Measurements from ENCODE around the gene LCLAT1. TPM values are rescaled to one million over a fixed set of nuclear protein-coding genes. Genes with fewer than 3 reads are reported as not detected.

Gene LCLAT1
- total RNA-seq, 1 donor from 2014 or later, result 21.6 TPM

- no peak overlapping the region for H3K4me3 ChIP-seq
- H3K4me3 Mint-ChIP-seq, result no peak overlapping the region
- TF ChIP-seq EZH2 (IDR thresholded peaks at IDR 0.05), result no peak
- no peak for TF ChIP-seq CTCF (IDR thresholded peaks at IDR 0.05)
- TF ChIP-seq EZH2phosphoT487 (IDR thresholded peaks at IDR 0.05), result no peak
- H3K4me2 ChIP-seq, result no peak overlapping the region
- peaks cover 43% of the 10 kb centered on the region for H4K20me1 ChIP-seq (ENCODE audit: low read depth)
- H3K9me3 ChIP-seq (ENCODE audit: low read depth), result no peaks in the 10 kb centered on the region
- H3K27ac Mint-ChIP-seq, result no peak overlapping the region
- no peaks in the 10 kb centered on the region for H3K36me3 ChIP-seq
- no peak for DNase-seq (ENCODE audit: low spot score)
- H3K9ac ChIP-seq, result no peak overlapping the region
- H2AFZ ChIP-seq (replicated peaks), result no peak overlapping the region
- H3K27me3 Mint-ChIP-seq (ENCODE audit: insufficient read depth, low read depth), result peaks cover 2% of the 10 kb centered on the region
- peaks cover 1% of the 10 kb centered on the region for H3K9me3 Mint-ChIP-seq
- no peaks in the 10 kb centered on the region for H3K27me3 ChIP-seq
- peaks cover 6% of the 10 kb centered on the region for H3K4me1 ChIP-seq
- no peaks in the 10 kb centered on the region for H3F3A ChIP-seq (ENCODE audit: low read depth)
- H3K4me1 Mint-ChIP-seq, result no peaks in the 10 kb centered on the region
- peaks cover 4% of the 10 kb centered on the region for H3K36me3 Mint-ChIP-seq
- H3K79me2 ChIP-seq (ENCODE audit: low read depth), result peaks cover 95% of the 10 kb centered on the region
- H3K27ac ChIP-seq, result no peak overlapping the region
These were observed 10.2 kb downstream of the LCLAT1 start for GRCh38 chr2:30457296-30457695.

GRCh38 chr2:30459140-30459539 lies 12.1 kb downstream of the LCLAT1 start:
- H3K27ac ChIP-seq, result no peak overlapping the region
- no peaks in the 10 kb centered on the region for H3K36me3 ChIP-seq
- H3K9me3 ChIP-seq (ENCODE audit: low read depth), result no peaks in the 10 kb centered on the region
- H3K4me2 ChIP-seq, result no peak overlapping the region
- H3K4me3 ChIP-seq, result no peak overlapping the region
- no peak overlapping the region for H3K4me3 Mint-ChIP-seq
- no peaks in the 10 kb centered on the region for H3K4me1 Mint-ChIP-seq
- no peak for TF ChIP-seq CTCF (IDR thresholded peaks at IDR 0.05)
- no peak for TF ChIP-seq EZH2 (IDR thresholded peaks at IDR 0.05)
- no peak for TF ChIP-seq EZH2phosphoT487 (IDR thresholded peaks at IDR 0.05)
- H3K27ac Mint-ChIP-seq, result no peak overlapping the region
- no peaks in the 10 kb centered on the region for H3K27me3 ChIP-seq
- peaks cover 5% of the 10 kb centered on the region for H3K36me3 Mint-ChIP-seq
- H4K20me1 ChIP-seq (ENCODE audit: low read depth), result peaks cover 31% of the 10 kb centered on the region
- no peaks in the 10 kb centered on the region for H3F3A ChIP-seq (ENCODE audit: low read depth)
- no peak for DNase-seq (ENCODE audit: low spot score)
- no peak overlapping the region for H2AFZ ChIP-seq (replicated peaks)
- peaks cover 2% of the 10 kb centered on the region for H3K27me3 Mint-ChIP-seq (ENCODE audit: insufficient read depth, low read depth)
- no peak overlapping the region for H3K9ac ChIP-seq
- peaks cover 1% of the 10 kb centered on the region for H3K9me3 Mint-ChIP-seq
- peaks cover 95% of the 10 kb centered on the region for H3K79me2 ChIP-seq (ENCODE audit: low read depth)
- no peaks in the 10 kb centered on the region for H3K4me1 ChIP-seq

- peaks cover 5% of the 10 kb centered on the region for H3K36me3 Mint-ChIP-seq
- TF ChIP-seq EZH2 (IDR thresholded peaks at IDR 0.05) (no peak), CTCF (IDR thresholded peaks at IDR 0.05) (no peak), EZH2phosphoT487 (IDR thresholded peaks at IDR 0.05) (no peak)
- Histone ChIP-seq H3K27me3 (no peaks in the 10 kb centered on the region), H2AFZ (replicated peaks) (no peak overlapping the region), H3K4me1 (peaks cover 12% of the 10 kb centered on the region), H3K9ac (no peak overlapping the region), H3K4me2 (no peak overlapping the region), H3K9me3 (ENCODE audit: low read depth) (no peaks in the 10 kb centered on the region), H3K36me3 (no peaks in the 10 kb centered on the region), H4K20me1 (ENCODE audit: low read depth) (peaks cover 32% of the 10 kb centered on the region), H3K27ac (no peak overlapping the region), H3F3A (ENCODE audit: low read depth) (no peaks in the 10 kb centered on the region), H3K79me2 (ENCODE audit: low read depth) (peaks cover 93% of the 10 kb centered on the region), H3K4me3 (no peak overlapping the region)
- H3K4me1 Mint-ChIP-seq, result peaks cover 4% of the 10 kb centered on the region
- no peak overlapping the region for H3K4me3 Mint-ChIP-seq
- H3K27ac Mint-ChIP-seq, result peak overlapping the region; percentile 35
- DNase-seq (ENCODE audit: low spot score), result no peak
- H3K27me3 Mint-ChIP-seq (ENCODE audit: insufficient read depth, low read depth), result no peaks in the 10 kb centered on the region
- H3K9me3 Mint-ChIP-seq, result peaks cover 5% of the 10 kb centered on the region
These were observed 15.2 kb downstream of the LCLAT1 start for GRCh38 chr2:30462131-30462857.
